ENCODE results near the gene AHI1.

AHI1 gene

DNA sequence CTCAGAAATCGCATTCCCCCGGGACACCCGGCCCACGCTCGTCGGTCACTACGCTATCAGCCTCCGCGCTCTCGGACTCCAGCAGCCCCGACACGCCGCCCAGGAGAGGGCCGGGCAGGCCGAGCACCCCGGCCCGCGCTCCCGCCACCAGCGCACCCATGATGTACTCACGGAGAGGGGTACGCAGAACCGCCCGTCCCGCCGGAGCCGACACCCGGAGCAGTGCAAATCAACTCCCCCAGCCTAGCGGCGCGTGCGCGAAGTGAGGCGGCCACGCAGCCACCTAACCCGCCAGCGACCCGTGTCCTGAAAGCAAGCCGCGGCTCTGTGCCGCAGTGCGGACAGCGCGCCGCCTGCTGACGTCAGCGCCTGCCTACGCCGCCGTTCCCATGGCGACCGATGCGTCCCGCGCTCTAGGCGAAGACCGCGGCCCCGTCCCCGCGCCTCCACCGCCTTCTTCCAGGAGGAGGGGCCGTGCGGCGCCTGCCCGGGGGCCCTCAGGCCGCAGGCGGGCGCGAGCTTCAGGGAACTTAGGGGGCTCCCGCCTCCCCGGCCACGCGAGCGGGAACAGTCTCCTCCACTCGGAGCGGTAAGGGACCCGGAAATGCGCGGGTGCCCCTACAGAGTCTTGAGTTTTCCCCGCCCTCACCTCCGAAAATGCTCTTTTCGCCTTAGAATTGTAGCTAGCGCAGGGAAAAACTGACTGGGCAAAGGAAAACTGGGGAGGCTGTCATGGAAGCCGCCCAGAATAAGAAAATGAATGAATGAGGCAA, at the start of gene AHI1:
Gene AHI1 (minus strand): TSS at position 329 of the 773 bp plus-strand sequence. CDS start 5,503 bp downstream, outside the sequence.
- DNase-seq = peak; percentile 91

DNA sequence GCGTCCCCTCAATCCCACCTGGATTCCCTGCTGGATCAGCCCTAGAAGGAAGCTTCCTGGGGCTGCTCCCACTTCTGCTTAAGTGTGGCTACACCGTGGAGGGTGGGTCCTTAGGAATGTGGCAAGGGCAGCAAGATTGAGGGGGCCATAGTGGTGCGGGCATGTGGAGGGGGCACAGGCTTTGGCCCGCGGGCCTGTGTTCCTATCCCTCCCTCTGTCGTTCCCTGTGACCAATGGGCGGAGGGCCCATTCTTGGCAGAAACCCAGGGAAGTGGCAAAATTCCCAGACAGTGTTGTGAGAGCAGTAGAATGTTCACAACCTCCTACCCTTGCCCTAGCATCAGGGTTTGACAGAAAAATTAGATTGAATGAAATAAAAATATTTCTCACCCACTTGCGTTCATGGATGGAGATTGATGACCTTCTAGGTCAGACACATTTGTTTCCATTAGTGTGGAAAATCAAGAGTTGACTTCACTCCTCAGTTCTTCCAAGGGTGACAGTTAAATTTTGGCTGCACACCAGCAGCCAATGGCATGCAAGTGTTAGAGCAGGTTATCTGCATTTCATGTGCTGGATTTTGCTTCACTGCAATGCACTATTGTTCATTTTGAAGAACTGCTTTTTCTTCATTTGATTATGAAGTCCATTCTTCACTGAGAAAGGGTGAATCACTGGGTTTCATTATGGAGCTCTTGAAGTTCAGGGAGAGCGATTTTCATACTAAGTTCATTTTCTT, 49.3 kb upstream of the AHI1 start:
- DNase-seq = no peak

DNA sequence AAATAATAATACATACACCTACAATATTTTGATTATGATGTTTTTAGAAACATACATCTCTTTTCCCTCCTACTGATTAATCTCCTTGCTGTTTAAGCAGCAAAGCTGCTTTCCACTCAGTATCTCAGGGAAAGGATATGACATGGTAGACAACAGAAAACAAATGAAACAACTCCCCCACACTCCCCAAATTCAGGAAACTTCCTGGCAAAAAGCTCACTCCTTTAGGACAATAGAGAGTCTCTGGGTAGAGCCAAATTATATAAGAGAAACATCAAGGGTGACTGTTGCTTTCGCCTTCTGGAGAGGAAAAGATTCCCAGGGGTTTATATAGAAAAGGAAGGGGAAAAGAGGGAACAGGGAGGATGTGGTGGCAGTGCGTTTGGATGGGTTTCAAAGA, 48.7 kb upstream of the AHI1 start:
- DNase-seq = no peak

DNA sequence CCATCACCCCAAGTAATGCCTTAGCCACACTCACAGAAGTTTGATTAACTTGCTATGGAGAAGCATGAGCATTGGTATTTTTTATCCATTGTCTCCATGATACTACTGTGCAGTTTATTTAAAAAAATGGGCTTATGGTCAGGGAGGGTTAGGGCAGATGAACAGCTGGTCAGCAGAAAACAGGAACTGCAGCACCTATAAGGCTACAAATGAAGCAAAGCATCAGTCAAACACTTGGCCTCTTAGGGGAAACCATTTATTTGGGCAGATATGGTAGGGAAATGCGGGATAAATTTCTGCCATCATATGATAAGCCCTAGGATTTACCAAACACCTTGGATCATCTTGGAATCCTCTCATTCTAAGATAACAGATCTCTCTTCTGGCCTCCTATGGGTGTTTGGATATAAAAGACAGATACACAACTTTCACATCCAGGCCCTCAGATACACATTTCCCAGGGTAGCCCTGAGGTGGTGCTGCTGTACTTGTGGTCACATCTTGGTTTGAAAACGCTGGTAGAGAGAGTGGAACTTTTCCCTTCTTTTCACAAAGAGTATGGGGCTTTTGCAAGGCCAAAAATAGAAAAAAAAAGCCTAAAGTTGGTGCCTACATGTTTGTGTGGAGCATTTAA, 42.8 kb upstream of the AHI1 start:
- no peak for DNase-seq

DNA sequence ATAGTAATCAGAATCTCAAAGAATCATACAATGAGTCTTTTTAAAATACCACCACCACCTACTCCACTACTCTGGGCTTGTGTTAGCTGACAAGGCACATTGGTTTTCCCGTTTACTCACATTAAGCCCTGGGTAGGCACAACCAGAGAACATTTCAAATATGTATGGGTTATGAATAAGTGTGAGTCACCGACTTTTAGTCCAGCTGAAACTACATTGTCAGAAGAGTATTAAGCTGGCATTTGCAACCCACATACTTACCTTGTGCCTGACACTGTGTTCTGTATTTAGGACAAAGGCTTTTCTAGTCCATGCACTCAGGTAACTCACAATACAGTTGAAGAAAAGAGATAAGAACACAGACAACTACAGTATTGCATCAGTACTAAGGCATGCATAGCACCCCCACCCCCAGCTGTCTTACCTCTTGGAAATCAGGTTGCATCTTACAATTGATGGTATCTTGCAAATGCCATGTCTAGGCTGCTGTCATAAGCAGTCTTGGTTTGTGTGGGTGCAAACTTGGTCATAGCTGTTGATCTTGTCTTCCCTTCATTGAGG, 40.3 kb upstream of the AHI1 start:
- peak; percentile 55 for DNase-seq

DNA sequence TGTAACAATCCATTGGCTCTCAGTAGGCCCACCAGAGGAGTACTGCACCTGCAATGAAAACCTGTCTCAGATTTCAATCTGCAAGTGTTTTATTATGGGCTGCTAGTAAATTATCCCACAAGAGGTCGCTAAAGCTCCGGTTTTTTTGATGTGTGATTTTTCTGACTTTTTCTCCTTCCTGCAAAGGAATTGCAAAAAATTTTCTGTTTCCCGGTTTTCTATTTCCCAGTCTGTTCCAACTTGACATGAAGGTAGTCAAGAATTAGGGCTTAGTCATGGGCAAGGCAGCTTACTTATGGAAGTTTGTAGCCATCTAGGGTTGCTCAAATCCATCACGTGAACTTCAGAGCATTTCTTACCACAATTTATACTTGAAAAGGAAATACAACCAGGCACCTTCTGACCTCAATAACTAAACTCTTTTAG, 38.5 kb upstream of the AHI1 start:
- no peak for DNase-seq

DNA sequence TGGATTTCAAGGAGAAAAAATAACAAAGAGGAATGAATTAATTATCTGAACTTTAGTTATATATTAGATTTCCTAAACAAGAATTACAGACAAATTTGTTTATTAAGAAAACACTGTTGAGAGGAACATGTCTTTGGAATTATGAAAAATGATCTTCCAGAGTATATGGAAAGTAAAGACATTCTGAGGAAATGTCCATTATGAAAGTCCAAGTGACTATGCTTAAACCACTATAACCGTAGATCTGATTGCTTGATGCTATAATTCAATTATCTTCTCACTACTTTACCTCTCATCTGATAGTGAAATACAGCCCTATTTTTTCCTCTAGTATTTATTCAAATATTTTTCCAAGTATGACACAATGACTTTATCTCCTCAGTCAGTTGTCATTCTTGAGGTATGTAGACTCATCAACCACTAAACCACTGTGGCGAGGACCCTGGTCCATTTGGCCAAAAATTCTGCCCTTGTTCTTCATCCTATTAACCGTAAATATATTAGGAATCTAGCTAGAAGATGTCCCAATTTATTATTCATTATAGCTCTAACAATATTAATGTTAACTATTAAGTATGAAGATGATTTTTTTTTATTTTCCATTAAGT, 37.3 kb upstream of the AHI1 start:
- no peak for DNase-seq

DNA sequence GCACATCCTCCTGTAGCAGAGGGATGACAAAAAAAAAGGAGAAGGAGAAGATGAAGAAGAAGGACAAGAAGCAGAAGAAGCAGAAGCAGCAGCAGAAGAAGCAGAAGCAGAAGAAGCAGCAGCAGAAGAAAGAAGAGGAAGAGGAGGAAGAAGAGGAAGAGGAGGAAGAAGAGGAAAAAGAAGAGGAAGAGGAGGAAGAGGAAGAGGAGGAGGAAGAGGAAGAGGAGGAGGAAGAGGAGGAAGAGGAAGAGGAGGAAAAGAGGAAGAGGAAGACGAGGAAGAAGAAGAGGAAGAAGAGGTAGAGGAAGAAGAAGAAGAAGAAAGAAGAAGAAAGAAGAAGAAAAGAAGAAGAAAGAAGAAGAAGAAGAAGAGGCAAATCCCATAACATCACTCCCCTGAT, 35.0 kb upstream of the AHI1 start:
- DNase-seq = no peak

DNA sequence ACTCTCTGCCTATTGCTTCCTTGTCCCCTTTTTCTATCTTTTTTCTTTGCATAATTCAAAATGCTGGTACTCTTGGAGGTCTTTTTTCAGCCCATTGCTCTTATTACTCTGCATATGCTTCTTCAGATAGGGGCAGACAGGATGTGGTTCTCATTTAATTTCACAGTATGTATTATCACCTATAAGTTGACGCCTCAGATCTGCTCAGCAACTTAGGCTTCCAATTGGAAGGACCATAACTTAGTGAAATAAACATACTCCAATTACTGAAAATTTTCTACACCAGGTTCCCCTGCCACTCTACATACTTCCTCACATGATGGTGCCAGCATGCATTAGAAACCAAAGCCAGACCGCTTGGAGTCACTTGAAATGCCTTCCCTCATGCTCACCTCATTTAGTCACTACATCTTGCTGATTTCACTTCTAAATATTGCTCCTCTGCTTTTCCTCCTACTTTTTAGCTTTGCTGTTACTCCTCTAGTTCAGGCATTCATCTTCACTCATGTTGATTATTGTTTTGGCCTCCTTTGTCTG, 34.5 kb upstream of the AHI1 start:
- no peak for DNase-seq

DNA sequence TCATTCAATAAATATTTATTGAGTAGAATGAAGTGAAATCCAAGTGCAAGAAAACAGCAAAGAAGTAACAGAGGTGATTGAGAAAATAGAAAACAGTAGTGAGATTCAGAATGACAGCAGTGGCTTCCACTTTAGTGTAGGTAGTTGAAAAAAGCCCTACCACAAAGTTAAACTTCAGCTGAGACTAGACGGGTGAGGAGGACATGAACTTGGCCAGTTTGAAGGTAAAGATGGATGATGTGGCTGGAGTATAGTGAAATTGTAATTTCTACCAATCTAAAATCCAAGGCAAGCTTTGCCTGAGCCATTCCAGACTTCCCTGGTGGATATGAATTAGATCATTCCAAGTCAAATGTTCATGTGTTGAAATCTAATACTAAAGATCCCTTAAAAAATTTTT, 32.6 kb upstream of the AHI1 start:
- no peak for DNase-seq

DNA sequence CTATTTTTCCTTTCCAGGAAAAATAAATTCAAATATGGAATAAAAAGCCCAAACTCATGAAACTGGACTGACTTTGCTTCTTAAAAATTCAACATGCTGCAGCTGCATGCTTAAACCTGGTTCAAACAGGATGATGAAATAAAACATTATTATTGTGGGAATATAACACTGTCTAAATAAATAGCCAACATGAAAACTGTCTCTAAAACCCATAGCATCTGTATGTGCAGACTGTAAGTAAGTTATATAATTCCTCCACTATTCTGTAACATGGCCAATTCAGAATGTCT, 30.4 kb upstream of the AHI1 start:
- DNase-seq = no peak

DNA sequence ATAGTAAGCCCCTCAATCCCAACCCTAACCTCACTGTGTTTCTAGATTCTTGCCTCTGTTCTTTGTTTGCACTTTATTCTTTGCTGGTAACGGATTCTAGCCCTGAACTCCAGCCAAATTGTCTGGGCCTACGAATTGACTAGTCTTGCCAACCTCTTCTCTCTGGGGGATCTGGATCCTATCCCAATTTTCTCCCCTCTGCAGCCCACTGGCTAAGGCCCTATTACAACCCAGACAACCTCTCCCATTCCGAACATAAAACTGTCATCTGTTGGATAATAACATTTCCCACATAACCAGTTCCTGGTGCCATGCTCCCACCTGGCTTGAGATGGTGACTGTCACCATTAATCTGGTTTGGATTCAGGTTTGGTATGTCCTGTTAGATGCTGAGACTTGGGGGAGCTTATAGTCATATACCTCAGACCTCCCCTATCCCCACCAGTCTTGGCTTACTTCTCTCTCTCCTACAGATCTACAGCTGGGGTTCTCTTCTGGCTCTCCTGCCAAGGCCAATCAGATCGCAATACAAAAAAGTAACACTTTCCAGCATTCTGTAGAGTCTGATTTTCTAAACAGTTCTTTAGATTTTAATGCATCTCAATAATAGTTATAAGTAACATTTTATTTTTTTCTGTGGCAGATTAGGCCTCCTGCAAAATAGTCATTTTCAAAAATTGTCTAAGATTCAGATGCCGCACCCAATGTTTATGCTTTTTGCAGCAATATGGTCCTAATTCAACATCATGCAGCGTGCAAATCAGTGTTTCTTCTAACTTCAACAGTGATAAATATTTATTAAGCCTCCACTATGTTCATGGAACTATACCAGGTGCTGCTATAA, 29.8 kb upstream of the AHI1 start:
- DNase-seq = no peak

DNA sequence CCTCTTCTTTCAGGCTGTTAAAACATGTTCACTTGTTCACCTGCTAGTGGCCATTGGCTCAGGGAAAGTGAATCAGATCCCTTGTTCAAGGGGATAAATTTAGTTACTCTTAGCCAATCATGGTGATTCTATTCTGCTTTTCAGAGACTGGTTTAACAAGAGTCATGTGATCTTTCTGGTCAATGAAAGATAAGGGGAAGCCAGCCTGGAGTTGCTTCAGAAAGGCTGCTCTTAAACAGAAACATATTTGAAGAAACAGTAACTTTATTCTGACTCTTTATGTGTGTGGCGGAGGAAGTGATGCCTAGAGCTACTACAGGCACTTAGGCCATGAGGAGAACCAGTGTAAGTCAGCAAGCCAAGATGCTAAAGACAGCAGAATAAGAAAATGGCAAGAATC, 28.1 kb upstream of the AHI1 start:
- no peak for DNase-seq

DNA sequence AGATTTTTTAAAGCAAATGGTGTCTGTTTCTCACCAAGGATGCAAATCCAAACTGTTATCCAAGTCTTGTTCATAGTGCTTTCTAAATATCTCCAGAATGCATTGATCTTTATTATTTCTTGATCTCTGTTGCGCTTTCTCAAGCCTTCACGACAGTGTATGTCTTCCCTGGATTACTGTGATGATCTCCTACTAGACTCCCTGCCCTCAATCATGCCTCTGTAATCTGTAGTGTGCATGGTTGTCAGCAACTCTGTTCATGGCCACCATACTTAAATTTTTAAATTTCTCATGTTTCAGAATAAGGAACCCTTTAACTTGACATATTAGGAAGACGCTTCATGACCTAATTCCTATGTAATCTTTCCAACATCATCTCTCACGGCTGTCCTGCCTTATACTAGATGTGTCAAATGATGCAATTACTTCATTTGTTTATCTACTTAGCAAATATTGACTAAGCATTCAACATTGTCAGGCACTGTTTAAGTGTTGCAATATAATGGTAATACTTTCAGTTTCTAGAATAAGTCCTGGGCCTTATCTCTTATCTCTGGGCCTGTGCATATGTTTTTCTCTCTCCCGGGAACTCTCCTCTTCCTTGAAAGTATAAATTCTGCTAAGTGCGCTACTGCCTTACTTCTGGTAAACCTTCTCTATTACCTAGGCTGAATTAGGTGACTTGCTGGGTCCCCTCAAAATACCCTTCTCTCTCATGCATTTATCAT, 25.6 kb upstream of the AHI1 start:
- DNase-seq = no peak

DNA sequence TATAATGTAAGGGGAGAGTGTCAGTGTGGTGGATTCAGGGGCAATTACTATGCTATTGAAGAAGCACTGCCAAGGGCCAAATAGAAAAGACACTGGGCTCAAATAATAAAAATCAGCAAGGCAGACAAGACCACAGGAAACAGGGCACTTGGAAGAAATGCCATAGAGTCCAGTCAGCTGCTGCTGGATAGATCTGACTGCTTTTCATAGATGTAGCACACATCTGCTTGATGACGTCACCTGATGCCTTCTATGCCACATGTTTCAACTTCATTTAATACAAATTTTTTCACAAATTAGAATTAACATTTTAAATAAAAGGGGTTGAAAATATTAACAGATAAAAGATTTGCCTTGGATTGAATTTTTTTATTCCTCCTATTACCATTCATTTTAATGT, 23.9 kb upstream of the AHI1 start:
- no peak for DNase-seq

DNA sequence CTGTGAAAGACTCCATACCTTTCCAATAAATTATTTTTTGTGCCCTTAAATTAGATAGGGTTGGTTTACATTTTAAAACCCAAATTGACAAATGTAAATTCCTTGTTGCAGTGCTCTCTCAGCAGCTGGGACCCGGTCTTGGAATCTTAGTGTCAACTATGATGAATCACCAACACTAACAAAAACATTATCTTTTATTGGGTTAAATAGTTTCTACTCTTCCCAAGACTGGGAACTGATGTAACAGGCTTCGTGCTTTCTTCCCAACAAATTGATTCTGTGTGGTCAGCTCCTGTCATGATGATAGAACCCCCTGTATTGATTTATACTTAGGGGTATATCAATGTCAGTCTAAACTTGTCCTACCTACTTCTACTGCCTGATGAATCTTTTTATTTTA, 23.2 kb upstream of the AHI1 start:
- DNase-seq = no peak

DNA sequence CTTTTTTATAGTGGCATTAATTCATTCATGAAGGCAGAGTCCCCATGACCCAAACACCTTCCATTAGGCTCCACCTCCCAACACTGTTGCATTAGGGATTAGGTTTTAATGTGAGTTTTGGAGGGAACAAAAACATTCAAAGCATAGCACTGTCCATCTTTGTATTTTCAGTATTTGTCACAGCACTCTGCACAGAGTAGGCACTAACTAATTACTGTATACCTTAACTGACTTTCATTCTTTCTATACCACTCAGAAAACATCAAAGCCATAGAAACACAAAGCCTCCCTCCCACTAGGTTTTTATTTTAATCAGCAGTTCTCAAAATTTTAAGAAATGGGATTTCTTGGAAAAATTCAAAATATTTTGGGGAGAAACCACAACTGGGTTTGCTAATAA, 21.8 kb upstream of the AHI1 start:
- DNase-seq = no peak

DNA sequence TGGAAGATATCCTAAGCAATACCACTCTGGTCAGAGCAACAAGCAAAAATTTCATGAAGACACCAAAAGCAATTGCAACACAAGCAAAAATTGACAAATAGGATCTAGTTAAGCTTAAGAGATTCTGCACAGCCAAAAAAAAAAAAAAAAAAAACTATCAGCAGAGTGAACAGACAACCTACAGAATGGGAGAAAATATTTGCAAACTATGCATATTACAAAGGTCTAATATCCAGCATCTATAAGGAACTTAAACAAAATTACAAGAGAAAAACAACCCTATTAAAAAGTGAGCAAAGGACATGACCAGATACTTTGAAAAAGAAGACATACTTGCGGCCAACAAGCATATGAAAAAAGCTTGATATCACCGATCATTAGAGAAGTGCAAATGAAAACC, 20.0 kb upstream of the AHI1 start:
- no peak for DNase-seq

DNA sequence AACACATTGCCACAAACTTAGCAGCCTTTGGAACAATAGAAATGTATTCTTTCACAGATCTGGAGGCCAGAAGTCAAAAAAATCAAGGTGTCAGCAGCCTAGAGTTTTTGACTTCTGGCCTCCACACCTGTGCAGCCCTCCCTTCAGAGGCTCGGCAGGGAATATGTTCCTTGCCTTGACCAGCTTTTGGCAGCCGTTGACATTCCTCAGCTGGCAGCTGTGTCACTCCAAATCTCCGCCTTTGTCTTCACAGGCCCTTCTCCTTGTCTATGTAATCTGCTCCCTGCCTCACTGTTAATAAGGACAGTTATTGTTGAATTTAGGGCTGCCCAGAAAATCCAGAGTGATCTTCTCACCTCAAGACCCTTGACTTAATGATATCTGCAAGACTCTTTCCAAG, 17.2 kb upstream of the AHI1 start:
- DNase-seq = no peak

DNA sequence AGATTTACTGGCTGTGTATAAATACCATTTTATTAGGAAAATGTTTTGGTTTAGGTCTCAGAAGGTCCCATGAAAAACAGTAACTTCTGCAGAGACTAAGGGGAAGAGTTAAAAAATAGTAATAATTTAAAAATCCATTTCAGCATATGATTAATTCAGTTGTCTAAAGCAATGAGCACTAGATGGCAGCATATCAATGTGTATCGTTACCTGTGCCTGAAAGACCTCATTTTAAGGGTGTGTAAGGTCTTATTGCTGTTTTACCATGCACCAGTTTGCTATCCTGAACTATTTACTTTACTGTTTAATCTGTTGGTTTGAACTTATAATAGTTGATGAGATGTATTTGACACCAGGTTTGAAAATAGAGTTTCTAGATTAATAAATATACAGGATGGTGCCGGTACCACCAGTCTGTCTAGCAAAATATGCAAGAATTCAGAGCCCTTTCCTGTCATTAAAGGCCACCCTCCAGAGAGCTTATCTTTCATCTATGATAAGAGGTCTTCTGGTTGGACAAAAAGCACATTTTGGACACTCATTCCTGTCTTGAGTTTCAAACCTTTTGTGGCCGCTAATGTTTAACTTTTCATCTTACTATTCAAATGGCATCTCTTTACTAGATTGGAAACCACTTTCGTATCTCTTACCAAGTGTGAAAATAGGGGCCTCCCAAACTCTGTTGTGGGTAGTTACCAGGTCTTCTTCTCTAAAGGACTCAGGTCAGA, 8.9 kb upstream of the AHI1 start:
- no peak for DNase-seq

DNA sequence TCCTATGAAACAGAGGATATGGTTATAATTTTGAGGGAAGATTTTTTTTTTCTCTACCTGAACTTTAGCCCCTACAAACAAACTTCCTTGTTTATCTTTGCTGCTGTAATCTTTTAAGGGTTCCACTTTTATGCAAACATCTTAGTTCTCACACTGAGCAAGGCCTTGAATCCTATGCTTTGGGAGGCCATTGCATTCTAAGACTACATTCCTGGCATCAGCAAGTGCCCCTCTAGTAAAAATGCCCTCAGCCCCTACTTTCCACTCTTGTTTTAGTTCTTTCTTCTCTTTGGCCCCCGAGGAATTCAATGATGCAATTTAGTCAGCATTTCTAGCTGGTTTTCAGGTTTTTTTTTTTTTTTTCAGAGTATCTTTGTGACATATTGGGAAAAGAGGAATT, 8.1 kb upstream of the AHI1 start:
- no peak for DNase-seq
